GM12878 (cell line): Measurements from ENCODE around the gene RGR. TPM values are rescaled to one million over a fixed set of nuclear protein-coding genes. Genes with fewer than 3 reads are reported as not detected.

ENCODE experiments used
- ATAC-seq: fragments of 200-7000 bp; cut with Tn5 transposase; 3 replicates; pipeline ENCODE4 v1.9.1; 2020; ENCODE audit warnings: mild to moderate bottlenecking, moderate library complexity
- BruUV-seq: library from RNA; stranded (reverse); fragments of 400-500 nt; replicated peaks from 2 replicates; lab custom pipeline; 2021; lab: Mats Ljungman, UMichigan
- CTCF ChIA-PET: fragments of 300-600 bp; sonication (Branson Sonifier 250); formaldehyde crosslinking; extraction: SDS; loops from one replicate; lab custom pipeline; 2021; ENCODE audit warnings: inconsistent platforms; lab: Yijun Ruan, JAX
- POLR2A ChIA-PET: fragments of 350-600 bp; formaldehyde crosslinking; extraction: SDS; loops from one replicate; lab custom pipeline; 2021; ENCODE audit warnings: inconsistent platforms; lab: Charles Lee
- RAD21 ChIA-PET: fragments of 300-600 bp; sonication (Branson Sonifier 250); formaldehyde crosslinking; loops from one replicate; lab custom pipeline; 2023; ENCODE audit warnings: antibody characterized with exemption; ENCODE audit not compliant: unreplicated experiment; lab: Charles Lee
- SMC1A ChIA-PET: fragments of 300-600 bp; sonication (Branson Sonifier 250); formaldehyde crosslinking; loops from one replicate; lab custom pipeline; 2023; ENCODE audit not compliant: unreplicated experiment, uncharacterized antibody; lab: Charles Lee
- DNase-seq: peaks from one replicate; pipeline ENCODE4 v3.0.0-alpha.2; 2011; ENCODE audit warnings: low read depth, low spot score
- FAIRE-seq: peaks from 3 replicates; lab custom pipeline; 2011; peaks lifted over from hg19 to GRCh38; lab: Jason Lieb, UNC
- H2AFZ ChIP-seq: 2 replicates; pipeline ENCODE4 v1.6.0; 2011; ENCODE audit warnings: low read depth, low read length, control low read depth; ENCODE audit not compliant: control insufficient read depth
- H3K27ac ChIP-seq: 2 replicates; pipeline ENCODE4 v1.5.1; 2011; ENCODE audit warnings: control low read depth; ENCODE audit not compliant: control insufficient read depth, insufficient read depth
- H3K27me3 ChIP-seq, 2 experiments: replicated peaks in 1 of 2; 2 replicates each; pipeline versions ENCODE4 v1.6.0 to v1.6.1; 2011; ENCODE audit warnings: low read length in 1 of 2; ENCODE audit not compliant: control insufficient read depth in 2 of 2, insufficient read depth in 2 of 2
- H3K36me3 ChIP-seq, 2 experiments: 2 replicates each; pipeline ENCODE4 v1.5.1; 2011; ENCODE audit warnings: low read length in 1 of 2; ENCODE audit not compliant: control insufficient read depth in 2 of 2, insufficient read depth in 2 of 2
- H3K4me1 ChIP-seq: 2 replicates; pipeline ENCODE4 v1.6.1; 2011; ENCODE audit warnings: mild to moderate bottlenecking, low read length, moderate library complexity, mixed read lengths; ENCODE audit not compliant: control insufficient read depth, insufficient read depth
- H3K4me2 ChIP-seq: 2 replicates; pipeline ENCODE4 v1.6.0; 2011; ENCODE audit warnings: control low read depth; ENCODE audit not compliant: control insufficient read depth, insufficient read depth
- H3K4me3 ChIP-seq: fragments of 200-600 bp; sonication (generic); 2 replicates; pipeline ENCODE4 v1.5.1; 2016
- H3K79me2 ChIP-seq: 2 replicates; pipeline ENCODE4 v1.6.0; 2011; ENCODE audit warnings: low read length; ENCODE audit not compliant: control insufficient read depth, insufficient read depth
- H3K9ac ChIP-seq: 2 replicates; pipeline ENCODE4 v1.8.0; 2011; ENCODE audit warnings: low read length, control low read depth, mixed read lengths; ENCODE audit not compliant: control insufficient read depth, insufficient read depth
- H3K9me3 ChIP-seq: replicated peaks from 3 replicates; pipeline ENCODE4 v1.5.1; 2011; ENCODE audit warnings: mild to moderate bottlenecking, low read length; ENCODE audit not compliant: control insufficient read depth, insufficient read depth
- H4K20me1 ChIP-seq: 2 replicates; pipeline ENCODE4 v1.6.0; 2011; ENCODE audit not compliant: control insufficient read depth, insufficient read depth
- CREM ChIP-seq: IDR thresholded peaks from 2 replicates; pipeline ENCODE4 v1.6.1; 2014; ENCODE audit warnings: antibody characterized with exemption, low read depth
- ELK1 ChIP-seq: IDR thresholded peaks from 2 replicates; pipeline ENCODE4 v1.6.1; 2012; ENCODE audit warnings: low read depth, low read length, improper control_type of control experiment
- JUNB ChIP-seq: IDR thresholded peaks from 2 replicates; pipeline ENCODE4 v1.6.1; 2016; ENCODE audit warnings: antibody characterized with exemption, mild to moderate bottlenecking
- MEF2A ChIP-seq: IDR thresholded peaks from 2 replicates; pipeline ENCODE4 v1.6.1; 2011; ENCODE audit warnings: low read depth, mild to moderate bottlenecking, low read length, moderate library complexity; ENCODE audit not compliant: insufficient read depth
- MYC ChIP-seq: IDR thresholded peaks from 2 replicates; pipeline ENCODE4 v1.6.1; 2011; ENCODE audit warnings: mild to moderate bottlenecking, low read length, moderate library complexity, inconsistent platforms; ENCODE audit not compliant: insufficient read depth, insufficient replicate concordance, insufficient read length, severe bottlenecking
- PML ChIP-seq: IDR thresholded peaks from 2 replicates; pipeline ENCODE4 v1.6.1; 2012; ENCODE audit warnings: low read length, inconsistent platforms
- RUNX3 ChIP-seq: IDR thresholded peaks from 2 replicates; pipeline ENCODE4 v1.6.1; 2012; ENCODE audit warnings: low read length, inconsistent platforms
- ZNF687 ChIP-seq: fragments of 450-650 bp; IDR thresholded peaks from 2 replicates; pipeline ENCODE4 v1.6.1; 2017; ENCODE audit warnings: mild to moderate bottlenecking, moderate library complexity
- WGBS: methylation state at CpG from one replicate; pipeline ENCODE4 v1.1.6; 2016; ENCODE audit warnings: low lambda C conversion rate; ENCODE audit not compliant: insufficient replicate concordance, insufficient coverage; ENCODE audit errors: missing lambda C conversion rate; 5-methylcytosine and 5-hydroxymethylcytosine counted together
- in situ Hi-C: fragments of 300-500 bp; cut with MboI; formaldehyde crosslinking; loops from 9 replicates; pipeline ENCODE4 v1.14.3; 2018; ENCODE audit warnings: mixed read lengths
- intact Hi-C: fragments of 100-400 bp; cut with micrococcal nuclease; formaldehyde crosslinking; loops from one replicate; pipeline ENCODE4 v1.14.2; 2022; ENCODE audit not compliant: unreplicated experiment
- polyA plus RNA-seq, 11 experiments: library from polyadenylated mRNA; depleted of rRNA in 4 of 11; unstranded in 6 of 11; stranded (reverse) in 5 of 11; fragments of >200 nt; fragmentation: Nextera tagmentation in 4 of 11; fragmentation: Illumina TruSeq in 1 of 11; extraction: Ambion mirVana in 4 of 11; extraction: Trizol in 1 of 11; gene quantifications; 1 replicate in 1 of 11; 2 replicates in 10 of 11; pipeline versions ENCODE4 v1.2.1 to v1.2.3, GENCODE V29; 2011 to 2016; ENCODE audit warnings: inconsistent platforms in 2 of 11, missing spikeins in 2 of 11, low read depth in 1 of 11
- total RNA-seq, 4 experiments: library from RNA; depleted of rRNA in 3 of 4; stranded (reverse); fragments of >200 nt in 3 of 4; fragmentation: Illumina TruSeq in 1 of 4; extraction: Trizol in 1 of 4; gene quantifications; 2 replicates each; pipeline versions ENCODE4 v1.2.1 to v1.2.3, GENCODE V29; 2013 to 2021
- TF ChIP-seq, protein P1 (sequence below): fragments of 450-650 bp; formaldehyde crosslinking; IDR thresholded peaks from 2 replicates; pipeline ENCODE4 v1.4.0; 2022; ENCODE audit warnings: mild to moderate bottlenecking, moderate library complexity

The RGR gene
- total and polyA plus RNA-seq, 10 of the 15 experiments (the other 5 are each of a cell fraction or from before 2014, with no cell fraction given): not detected

- TF ChIP-seq, protein P1, sequence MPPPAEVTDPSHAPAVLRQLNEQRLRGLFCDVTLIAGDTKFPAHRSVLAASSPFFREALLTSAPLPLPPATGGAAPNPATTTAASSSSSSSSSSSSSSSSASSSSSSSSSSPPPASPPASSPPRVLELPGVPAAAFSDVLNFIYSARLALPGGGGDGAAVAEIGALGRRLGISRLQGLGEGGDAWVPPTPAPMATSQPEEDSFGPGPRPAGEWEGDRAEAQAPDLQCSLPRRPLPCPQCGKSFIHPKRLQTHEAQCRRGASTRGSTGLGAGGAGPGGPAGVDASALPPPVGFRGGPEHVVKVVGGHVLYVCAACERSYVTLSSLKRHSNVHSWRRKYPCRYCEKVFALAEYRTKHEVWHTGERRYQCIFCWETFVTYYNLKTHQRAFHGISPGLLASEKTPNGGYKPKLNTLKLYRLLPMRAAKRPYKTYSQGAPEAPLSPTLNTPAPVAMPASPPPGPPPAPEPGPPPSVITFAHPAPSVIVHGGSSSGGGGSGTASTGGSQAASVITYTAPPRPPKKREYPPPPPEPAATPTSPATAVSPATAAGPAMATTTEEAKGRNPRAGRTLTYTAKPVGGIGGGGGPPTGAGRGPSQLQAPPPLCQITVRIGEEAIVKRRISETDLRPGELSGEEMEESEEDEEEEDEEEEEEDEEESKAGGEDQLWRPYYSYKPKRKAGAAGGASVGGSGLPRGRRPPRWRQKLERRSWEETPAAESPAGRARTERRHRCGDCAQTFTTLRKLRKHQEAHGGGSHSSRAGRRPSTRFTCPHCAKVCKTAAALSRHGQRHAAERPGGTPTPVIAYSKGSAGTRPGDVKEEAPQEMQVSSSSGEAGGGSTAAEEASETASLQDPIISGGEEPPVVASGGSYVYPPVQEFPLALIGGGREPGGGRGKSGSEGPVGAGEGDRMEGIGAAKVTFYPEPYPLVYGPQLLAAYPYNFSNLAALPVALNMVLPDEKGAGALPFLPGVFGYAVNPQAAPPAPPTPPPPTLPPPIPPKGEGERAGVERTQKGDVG: no peak
- TF ChIP-seq, all 136 proteins: peak for 4
These were observed 46.5 kb downstream of the RGR start (continued) for GRCh38 chr10:84291384-84291783.

GRCh38 chr10:84292502-84292901 lies 47.6 kb downstream of the RGR start:
- H3K27ac ChIP-seq: no peak overlapping the region
- ChIA-PET POLR2A (no interaction called here), CTCF (interaction anchor here (1.4 to 1.7 kb wide), 4 partner anchors 13 to 138 kb away, joined by 3 to 5 read pairs (median 4); no protein-coding TSS in a partner anchor), SMC1A (interaction anchor here (1.1 kb wide), 1 partner anchor 25 kb away, joined by 4 read pairs; no protein-coding TSS in a partner anchor), RAD21 (no interaction called here)
- H3K36me3 ChIP-seq: no peaks in the 10 kb centered on the region
- no peak overlapping the region for H3K4me2 ChIP-seq
- peak; percentile 58 for ATAC-seq
- peaks cover 22% of the 10 kb centered on the region for H3K4me1 ChIP-seq
- no peak overlapping the region for H2AFZ ChIP-seq
- H3K9ac ChIP-seq: no peak overlapping the region
- in situ Hi-C loops (no loop called here), intact Hi-C loops (no loop called here)
- DNase-seq: no peak
- no peaks in the 10 kb centered on the region for H3K9me3 ChIP-seq
- no peaks in the 10 kb centered on the region for H3K79me2 ChIP-seq
- TF ChIP-seq CREM (no peak), PML (no peak), RUNX3 (peak; percentile 61; the same call in 1 of the 2 replicates), ELK1 (no peak), ZNF687 (no peak), MEF2A (peak; percentile 49; the same call in 1 of the 2 replicates), MYC (no peak), JUNB (peak; percentile 40)
- 0% methylated on average over 2 of the region's 2 CpGs for WGBS
- no TSS peak for BruUV-seq
- H3K27me3 ChIP-seq: no peaks in the 10 kb centered on the region; a peak in 1 of 4 replicates
- H4K20me1 ChIP-seq: no peaks in the 10 kb centered on the region
- no peak for FAIRE-seq
- H3K4me3 ChIP-seq: no peak overlapping the region
